Activated CD4-positive, alpha-beta T cell treated with anti-CD3 and anti-CD28 coated beads, Interleukin-2, Interleukin-6, amounts not matched to agents 100 ng/mL and 50 ng/mL, durations not matched to agents 16 hours and 8 hours (primary cell): ENCODE measurements around the gene ADARB2.

ENCODE experiments used
- DNase-seq: peaks from one replicate; pipeline ENCODE4 v3.0.0-alpha.2; 2020

Gene ADARB2

GRCh38 chr10:1293636-1294435, 443.5 kb downstream of the ADARB2 start:
- no peak for DNase-seq

- DNase-seq: no peak
Observed at GRCh38 chr10:1293157-1293556, 444.2 kb downstream of the ADARB2 start.

GRCh38 chr10:1292611-1293031, 444.7 kb downstream of the ADARB2 start:
- DNase-seq: no peak

- no peak for DNase-seq
Observed at GRCh38 chr10:1291178-1292090, 445.9 kb downstream of the ADARB2 start.

GRCh38 chr10:1290071-1290471, 447.3 kb downstream of the ADARB2 start:
- DNase-seq: no peak

GRCh38 chr10:1289591-1289990, 447.7 kb downstream of the ADARB2 start:
- no peak for DNase-seq

GRCh38 chr10:1287971-1288401, 449.3 kb downstream of the ADARB2 start:
- DNase-seq: no peak

- DNase-seq: no peak
Observed at GRCh38 chr10:1287487-1287886, 449.8 kb downstream of the ADARB2 start.

- DNase-seq: no peak
Observed at GRCh38 chr10:1284076-1284475, 453.2 kb downstream of the ADARB2 start.

GRCh38 chr10:1281405-1281782, 455.9 kb downstream of the ADARB2 start:
- DNase-seq: no peak

- DNase-seq: no peak
Observed at GRCh38 chr10:1280466-1281404, 456.6 kb downstream of the ADARB2 start.

GRCh38 chr10:1278306-1278705, 459.0 kb downstream of the ADARB2 start:
- DNase-seq: no peak

- DNase-seq: no peak
Observed at GRCh38 chr10:1274701-1275544, 462.4 kb downstream of the ADARB2 start.

GRCh38 chr10:1274111-1274661, 463.1 kb downstream of the ADARB2 start:
- DNase-seq: no peak

- DNase-seq: no peak
Observed at GRCh38 chr10:1273372-1274105, 463.8 kb downstream of the ADARB2 start.

GRCh38 chr10:1272777-1273161, 464.6 kb downstream of the ADARB2 start:
- DNase-seq: no peak

- DNase-seq: no peak
Observed at GRCh38 chr10:1272079-1272776, 465.1 kb downstream of the ADARB2 start.

GRCh38 chr10:1270906-1271305, 466.4 kb downstream of the ADARB2 start:
- DNase-seq: no peak

GRCh38 chr10:1270490-1270889, 466.8 kb downstream of the ADARB2 start:
- DNase-seq: no peak

- no peak for DNase-seq
Observed at GRCh38 chr10:1268831-1269230, 468.5 kb downstream of the ADARB2 start.
